Measurements from ENCODE around the gene GTF3C2. TPM values are rescaled to one million over a fixed set of nuclear protein-coding genes. Genes with fewer than 3 reads are reported as not detected.

Gene GTF3C2
- total and polyA plus RNA-seq, 9 of the 15 experiments (the other 6 are each of a cell fraction or from before 2014, with no cell fraction given): 35.5 to 96.8 (median 53.0) TPM

DNA sequence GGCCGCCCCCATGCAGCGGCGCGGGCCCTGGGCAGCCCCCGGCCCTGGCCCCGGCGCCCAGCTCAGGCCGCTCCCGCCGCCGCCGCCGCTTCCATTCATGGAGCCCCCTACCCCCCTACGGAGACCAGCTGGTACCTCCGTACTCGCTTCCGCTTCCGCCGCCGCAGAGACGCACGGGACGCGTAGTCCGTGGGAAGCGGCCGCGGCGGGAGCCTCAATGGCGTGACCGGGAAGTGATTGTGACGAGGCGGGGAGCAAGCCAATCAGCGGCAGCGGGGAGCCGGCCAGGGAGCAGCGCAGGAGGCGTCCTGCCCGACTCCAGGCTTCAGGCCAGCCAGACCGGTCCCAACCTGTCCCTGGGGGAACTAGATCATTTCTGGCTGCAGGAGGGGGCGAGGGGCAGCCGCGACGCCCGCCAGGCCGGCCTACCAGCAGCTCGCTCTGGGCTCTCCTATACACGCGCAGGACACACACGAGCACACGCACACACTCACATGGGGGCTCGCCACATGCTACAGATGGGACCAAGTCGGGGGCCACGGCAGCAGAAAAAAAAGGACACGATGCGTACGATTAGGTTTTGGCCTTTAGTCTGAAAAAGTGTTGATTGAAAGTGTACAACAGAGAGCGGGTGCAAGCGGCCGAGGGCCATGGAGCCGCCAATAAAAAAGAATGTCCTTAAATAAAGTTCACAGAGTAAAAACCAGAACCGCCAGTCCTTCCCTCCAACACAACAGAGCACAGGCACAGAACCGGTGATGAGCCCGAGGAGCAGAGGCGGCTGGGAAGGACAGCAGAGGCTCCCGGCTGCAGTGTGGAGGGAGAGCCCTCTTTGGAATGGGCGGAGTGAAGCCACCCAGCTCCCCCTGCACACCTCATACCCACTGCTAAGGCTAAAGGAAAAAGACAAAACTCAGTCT, 24.3 kb upstream of the GTF3C2 start, which contains the start of gene ZNF513 (continued):
- TF ChIP-seq, protein P1, sequence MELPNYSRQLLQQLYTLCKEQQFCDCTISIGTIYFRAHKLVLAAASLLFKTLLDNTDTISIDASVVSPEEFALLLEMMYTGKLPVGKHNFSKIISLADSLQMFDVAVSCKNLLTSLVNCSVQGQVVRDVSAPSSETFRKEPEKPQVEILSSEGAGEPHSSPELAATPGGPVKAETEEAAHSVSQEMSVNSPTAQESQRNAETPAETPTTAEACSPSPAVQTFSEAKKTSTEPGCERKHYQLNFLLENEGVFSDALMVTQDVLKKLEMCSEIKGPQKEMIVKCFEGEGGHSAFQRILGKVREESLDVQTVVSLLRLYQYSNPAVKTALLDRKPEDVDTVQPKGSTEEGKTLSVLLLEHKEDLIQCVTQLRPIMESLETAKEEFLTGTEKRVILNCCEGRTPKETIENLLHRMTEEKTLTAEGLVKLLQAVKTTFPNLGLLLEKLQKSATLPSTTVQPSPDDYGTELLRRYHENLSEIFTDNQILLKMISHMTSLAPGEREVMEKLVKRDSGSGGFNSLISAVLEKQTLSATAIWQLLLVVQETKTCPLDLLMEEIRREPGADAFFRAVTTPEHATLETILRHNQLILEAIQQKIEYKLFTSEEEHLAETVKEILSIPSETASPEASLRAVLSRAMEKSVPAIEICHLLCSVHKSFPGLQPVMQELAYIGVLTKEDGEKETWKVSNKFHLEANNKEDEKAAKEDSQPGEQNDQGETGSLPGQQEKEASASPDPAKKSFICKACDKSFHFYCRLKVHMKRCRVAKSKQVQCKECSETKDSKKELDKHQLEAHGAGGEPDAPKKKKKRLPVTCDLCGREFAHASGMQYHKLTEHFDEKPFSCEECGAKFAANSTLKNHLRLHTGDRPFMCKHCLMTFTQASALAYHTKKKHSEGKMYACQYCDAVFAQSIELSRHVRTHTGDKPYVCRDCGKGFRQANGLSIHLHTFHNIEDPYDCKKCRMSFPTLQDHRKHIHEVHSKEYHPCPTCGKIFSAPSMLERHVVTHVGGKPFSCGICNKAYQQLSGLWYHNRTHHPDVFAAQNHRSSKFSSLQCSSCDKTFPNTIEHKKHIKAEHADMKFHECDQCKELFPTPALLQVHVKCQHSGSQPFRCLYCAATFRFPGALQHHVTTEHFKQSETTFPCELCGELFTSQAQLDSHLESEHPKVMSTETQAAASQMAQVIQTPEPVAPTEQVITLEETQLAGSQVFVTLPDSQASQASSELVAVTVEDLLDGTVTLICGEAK (IDR thresholded peaks at IDR 0.05): peak; percentile 97
- TF ChIP-seq, protein P1 (CRISPR knock-in tag; IDR thresholded peaks at IDR 0.05): no peak
- no peak for TF ChIP-seq PHB (CRISPR knock-in tag; IDR thresholded peaks at IDR 0.05)
- TF ChIP-seq MGA (IDR thresholded peaks at IDR 0.05): peak; percentile 89
- TF ChIP-seq ZZZ3 (IDR thresholded peaks at IDR 0.05): no peak
- no peak for TF ChIP-seq ZNF507 (tag; conservative IDR thresholded peaks at IDR 0.05)
